GM12874 (cell line): Measurements from ENCODE around the gene UBE2E1.

ENCODE experiments used
- CTCF ChIP-seq: IDR thresholded peaks from 2 replicates; pipeline ENCODE4 v1.5.1; 2011; ENCODE audit warnings: low read depth, mild to moderate bottlenecking, control low read depth, low read length, moderate library complexity; ENCODE audit not compliant: insufficient read depth

The UBE2E1 gene

GRCh38 chr3:23806534-23807423 lies 1.0 kb downstream of the UBE2E1 start:
- TF ChIP-seq CTCF = no peak

- TF ChIP-seq CTCF = no peak
Measured at GRCh38 chr3:23807424-23808015, 1.8 kb downstream of the UBE2E1 start.

- TF ChIP-seq CTCF = no peak
Measured at GRCh38 chr3:23808525-23808924, 2.8 kb downstream of the UBE2E1 start.

- no peak for TF ChIP-seq CTCF
Measured at GRCh38 chr3:23809294-23809693, 3.5 kb downstream of the UBE2E1 start.

GRCh38 chr3:23809840-23810342 lies 4.1 kb downstream of the UBE2E1 start:
- no peak for TF ChIP-seq CTCF

- peak; percentile 38; the same call in 1 of the 2 replicates for TF ChIP-seq CTCF
Measured at GRCh38 chr3:23810343-23811184, 4.8 kb downstream of the UBE2E1 start.

GRCh38 chr3:23811185-23811527 lies 5.4 kb downstream of the UBE2E1 start:
- TF ChIP-seq CTCF = no peak
